Lower lobe of right lung (tissue), 2 donors: ENCODE data around the gene SYNGAP1. TPM values are rescaled to one million over a fixed set of nuclear protein-coding genes. Genes with fewer than 3 reads are reported as not detected.
"Not testable (repeated sequence)": the region's sequence is repeated elsewhere in the genome, so short reads cannot be mapped to it uniquely, and the experiment has no call there.

Experiments used
- ATAC-seq, 2 donors: fragments of 200-7000 bp; cut with Tn5 transposase; one replicate each; pipeline ENCODE4 v1.9.1; 2020 to 2022; ENCODE audit warnings: mild to moderate bottlenecking in 2 of 2, moderate library complexity in 2 of 2
- DNase-seq: peaks from one replicate; pipeline ENCODE4 v3.0.0-alpha.2; 2020
- H3K27ac ChIP-seq: fragments of 200-600 bp; one replicate; pipeline ENCODE4 v1.8.0; 2022
- H3K27me3 ChIP-seq: fragments of 200-600 bp; one replicate; pipeline ENCODE4 v1.8.0; 2022; ENCODE audit warnings: low read depth
- H3K36me3 ChIP-seq: fragments of 200-600 bp; one replicate; pipeline ENCODE4 v1.8.0; 2022; ENCODE audit warnings: mild to moderate bottlenecking
- H3K4me1 ChIP-seq: fragments of 200-600 bp; one replicate; pipeline ENCODE4 v1.8.0; 2022
- H3K4me3 ChIP-seq: fragments of 200-600 bp; one replicate; pipeline ENCODE4 v1.8.0; 2022; ENCODE audit warnings: mild to moderate bottlenecking
- H3K9me3 ChIP-seq: fragments of 200-600 bp; one replicate; pipeline ENCODE4 v1.8.0; 2022
- CTCF ChIP-seq: fragments of 200-600 bp; IDR thresholded peaks from one replicate; pipeline ENCODE4 v1.8.0; 2022; ENCODE audit warnings: antibody characterized with exemption, mild to moderate bottlenecking
- intact Hi-C: fragments of 100-400 bp; cut with DNase I; formaldehyde crosslinking; loops from one replicate; pipeline ENCODE4 v1.11.0; 2022
- total RNA-seq: library from RNA; stranded (reverse); fragmentation: NEBNext Ultra II Directional; extraction: Animal tissue kit (Norgen Biotek cat#: 25700); gene quantifications from one replicate; pipeline ENCODE4 v1.2.1, GENCODE V29; 2021
- donor health status: DM: no; HTN: yes; CAD: no; lungs with severe emphysema.

The SYNGAP1 gene
- total RNA-seq, 1 donor from 2014 or later: 21.6 TPM

- Histone ChIP-seq H3K36me3 (no peaks in the 10 kb centered on the region), H3K9me3 (no peaks in the 10 kb centered on the region), H3K27ac (no peak overlapping the region), H3K4me3 (no peak overlapping the region), H3K27me3 (no peaks in the 10 kb centered on the region), H3K4me1 (peaks cover under 1% of the 10 kb centered on the region)
- ATAC-seq (no peak), DNase-seq (no peak)
- intact Hi-C loops: no loop called here
- TF ChIP-seq CTCF: no peak
Measured at GRCh38 chr6:33397541-33397940, 22.3 kb upstream of the SYNGAP1 start.

GRCh38 chr6:33398601-33399000, 21.3 kb upstream of the SYNGAP1 start:
- intact Hi-C loops, H3K36me3 ChIP-seq, H3K27me3 ChIP-seq, H3K27ac ChIP-seq, DNase-seq, H3K4me3 ChIP-seq, ATAC-seq, H3K4me1 ChIP-seq, H3K9me3 ChIP-seq: not testable (repeated sequence)

GRCh38 chr6:33399881-33400280, 20.0 kb upstream of the SYNGAP1 start:
- H3K27ac ChIP-seq, H3K36me3 ChIP-seq, intact Hi-C loops, DNase-seq, H3K4me3 ChIP-seq, H3K27me3 ChIP-seq, ATAC-seq, H3K9me3 ChIP-seq, H3K4me1 ChIP-seq: not testable (repeated sequence)

- H3K4me1 ChIP-seq: no peaks in the 10 kb centered on the region
- intact Hi-C loops: no loop called here
- no peaks in the 10 kb centered on the region for H3K36me3 ChIP-seq
- H3K27me3 ChIP-seq: no peaks in the 10 kb centered on the region
- no peaks in the 10 kb centered on the region for H3K9me3 ChIP-seq
- ATAC-seq: no peak
- no peak overlapping the region for H3K4me3 ChIP-seq
- no peak overlapping the region for H3K27ac ChIP-seq
- no peak for TF ChIP-seq CTCF
- no peak for DNase-seq
Measured at GRCh38 chr6:33404884-33405283, 15.0 kb upstream of the SYNGAP1 start.

GRCh38 chr6:33405386-33405940, 14.4 kb upstream of the SYNGAP1 start:
- no peak for ATAC-seq
- H3K27me3 ChIP-seq: no peaks in the 10 kb centered on the region
- intact Hi-C loops: no loop called here

GRCh38 chr6:33406126-33406525, 13.7 kb upstream of the SYNGAP1 start:
- intact Hi-C loops: no loop called here
- Histone ChIP-seq H3K4me3 (no peak overlapping the region), H3K27ac (no peak overlapping the region), H3K9me3 (no peaks in the 10 kb centered on the region), H3K36me3 (no peaks in the 10 kb centered on the region), H3K27me3 (no peaks in the 10 kb centered on the region), H3K4me1 (no peaks in the 10 kb centered on the region)
- no peak for TF ChIP-seq CTCF
- DNase-seq (no peak), ATAC-seq (no peak)

More at GRCh38 chr6:33405386-33405940, 14.4 kb upstream of the SYNGAP1 start:
- DNase-seq: no peak
- no peak for TF ChIP-seq CTCF
- no peaks in the 10 kb centered on the region for H3K36me3 ChIP-seq
- no peak overlapping the region for H3K27ac ChIP-seq
- H3K4me3 ChIP-seq: no peak overlapping the region
- H3K4me1 ChIP-seq: no peaks in the 10 kb centered on the region
- no peaks in the 10 kb centered on the region for H3K9me3 ChIP-seq
